Stimulated activated naive CD8-positive, alpha-beta T cell treated with anti-CD3 and anti-CD28 coated beads, Interleukin-15, Interleukin-2, amounts not matched to agents 100 U/mL and 50 U/mL, for 24 hours (primary cell): ENCODE measurements around the gene ST3GAL3.

Source experiments
- ATAC-seq: fragments of 150-1000 bp; cut with Tn5 transposase; one replicate; pipeline ENCODE4 v1.10.0; 2021
- DNase-seq: peaks from one replicate; pipeline ENCODE4 v3.0.0; 2021

Gene ST3GAL3

DNA sequence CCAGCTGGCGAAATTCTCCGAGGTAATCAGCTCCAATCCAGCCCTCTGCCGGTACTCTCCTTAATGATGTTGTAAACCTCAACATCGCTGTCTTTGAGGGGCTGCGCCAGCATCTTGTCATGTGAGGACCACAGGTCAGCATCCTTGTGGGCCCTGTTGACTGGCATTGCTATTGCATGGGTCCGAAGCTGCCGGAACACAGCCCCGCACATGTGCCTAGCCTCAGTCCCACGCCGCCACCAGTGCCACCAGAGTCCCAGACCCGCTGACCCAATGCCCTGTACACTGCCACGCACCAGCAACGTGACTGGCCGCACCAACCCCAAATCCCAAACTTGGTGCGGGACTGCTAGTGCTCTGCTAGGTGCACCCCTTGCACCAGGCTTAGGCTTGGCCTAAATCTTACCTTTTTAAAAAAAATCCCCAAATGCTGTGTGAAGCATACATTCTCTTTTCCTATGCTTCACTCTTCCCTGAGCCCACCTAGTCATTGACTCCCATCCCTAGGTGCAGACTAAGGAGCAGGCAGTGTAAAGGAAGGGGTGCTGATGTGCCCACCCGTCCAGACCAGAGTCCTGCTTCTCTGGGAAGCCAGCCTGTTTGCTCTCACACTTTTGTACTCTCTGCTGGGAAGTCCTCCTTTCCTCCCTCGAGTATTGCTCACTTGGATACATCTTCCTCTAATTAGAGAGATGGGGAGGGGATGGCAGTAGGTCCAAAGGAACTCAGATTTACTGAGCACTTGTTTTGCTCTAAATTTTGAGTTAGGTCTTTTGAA, 144.4 kb downstream of the ST3GAL3 start:
- DNase-seq (no peak), ATAC-seq (no peak)

GRCh38 chr1:43853161-43853921, 146.0 kb downstream of the ST3GAL3 start:
- DNase-seq (peak; percentile 24), ATAC-seq (no peak)

GRCh38 chr1:43854473-43854872, 147.1 kb downstream of the ST3GAL3 start:
- DNase-seq (no peak), ATAC-seq (no peak)

DNA sequence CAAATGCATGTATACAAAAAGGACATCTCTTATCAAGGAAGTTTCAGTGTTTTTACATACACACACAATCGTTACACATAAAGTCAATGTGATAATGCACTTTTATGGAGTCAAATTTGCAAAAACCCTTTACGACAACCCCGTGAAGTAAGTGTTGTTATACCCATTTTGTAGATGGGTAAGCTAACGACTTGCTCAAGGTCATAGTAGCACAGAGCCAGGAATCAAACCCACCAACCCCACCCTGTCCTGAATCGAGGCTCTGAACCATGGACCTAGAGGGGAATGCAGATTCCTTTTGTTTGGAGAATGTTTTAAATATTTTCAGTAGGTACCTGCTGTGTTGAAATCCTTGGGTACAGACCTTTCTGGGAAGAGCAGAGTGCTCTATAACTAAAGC, 148.9 kb downstream of the ST3GAL3 start:
- ATAC-seq (no peak), DNase-seq (no peak)

GRCh38 chr1:43857163-43857562, 149.8 kb downstream of the ST3GAL3 start:
- DNase-seq = no peak
- no peak for ATAC-seq

- DNase-seq = no peak
- no peak for ATAC-seq
Observed at GRCh38 chr1:43858324-43858723, 151.0 kb downstream of the ST3GAL3 start.

GRCh38 chr1:43861337-43861736, 154.0 kb downstream of the ST3GAL3 start:
- DNase-seq (no peak), ATAC-seq (no peak)

DNA sequence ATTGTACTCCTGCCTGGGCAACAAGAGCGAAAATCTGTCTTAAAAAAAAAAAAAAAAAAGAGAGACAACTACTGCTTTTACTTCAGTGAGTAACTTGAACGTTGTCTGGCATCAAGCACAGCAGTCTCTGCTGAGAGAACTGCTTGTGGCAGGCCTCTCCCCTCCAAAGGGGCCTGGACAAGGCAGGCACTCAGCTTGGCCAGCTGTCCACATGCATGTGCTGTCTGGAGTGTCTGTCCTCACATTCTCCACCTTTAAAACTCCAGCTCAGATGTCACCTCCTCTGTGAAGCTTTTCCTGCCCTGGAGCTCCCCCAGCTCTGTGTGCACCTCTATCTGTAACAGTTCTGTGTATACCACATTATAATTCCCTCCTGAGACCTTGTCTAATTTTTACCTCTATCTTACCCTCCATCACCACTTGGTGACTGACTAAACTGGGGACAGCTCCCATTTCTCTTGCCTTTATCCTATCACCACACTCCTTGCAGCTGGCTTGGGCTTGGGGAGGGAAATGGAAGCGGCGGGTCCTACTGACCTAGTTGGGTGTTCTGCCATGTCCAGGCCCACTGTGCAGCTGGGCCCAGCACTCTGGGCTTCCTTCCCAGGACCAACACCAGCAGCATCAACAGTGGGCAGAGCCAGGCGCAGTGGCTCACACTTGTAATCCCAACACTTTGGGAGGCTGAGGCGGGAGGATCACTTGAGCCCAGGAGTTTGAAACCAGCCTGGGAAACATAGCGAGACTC, 154.8 kb downstream of the ST3GAL3 start:
- DNase-seq (no peak), ATAC-seq (no peak)

- ATAC-seq = peak; percentile 56
- DNase-seq = no peak
Observed at GRCh38 chr1:43864111-43865045, 157.0 kb downstream of the ST3GAL3 start.

GRCh38 chr1:43866201-43866600, 158.9 kb downstream of the ST3GAL3 start:
- ATAC-seq (no peak), DNase-seq (no peak)

- DNase-seq = no peak
Observed at GRCh38 chr1:43867976-43868740, 160.8 kb downstream of the ST3GAL3 start.

GRCh38 chr1:43868741-43869067, 161.4 kb downstream of the ST3GAL3 start:
- no peak for DNase-seq

More at GRCh38 chr1:43867976-43868740, 160.8 kb downstream of the ST3GAL3 start:
- ATAC-seq = peak; percentile 26

GRCh38 chr1:43870306-43870705, 163.0 kb downstream of the ST3GAL3 start:
- ATAC-seq (no peak), DNase-seq (no peak)

More at GRCh38 chr1:43868741-43869067, 161.4 kb downstream of the ST3GAL3 start:
- ATAC-seq = no peak

- DNase-seq = no peak
- no peak for ATAC-seq
Observed at GRCh38 chr1:43871181-43871910, 164.0 kb downstream of the ST3GAL3 start.

DNA sequence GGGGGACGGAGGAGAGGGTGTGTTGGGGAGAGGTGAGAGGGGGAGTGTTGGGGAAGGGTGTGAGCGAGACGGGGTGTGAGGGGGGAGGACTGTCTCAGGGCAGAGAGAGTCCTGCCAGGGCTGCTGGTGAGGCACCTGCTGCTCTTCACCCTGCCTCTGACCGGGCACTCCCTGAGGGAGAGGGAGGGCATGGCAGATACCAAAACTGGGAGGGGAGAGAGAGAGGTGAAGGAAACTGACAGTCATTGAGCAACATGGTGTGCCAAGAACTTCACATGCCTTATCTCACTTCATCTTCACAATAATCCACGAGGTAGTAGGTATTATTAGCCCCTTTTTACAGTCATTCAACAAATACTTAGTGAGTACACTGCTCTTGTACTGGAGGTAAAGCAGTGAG, 164.9 kb downstream of the ST3GAL3 start:
- no peak for ATAC-seq
- no peak for DNase-seq

- ATAC-seq (no peak), DNase-seq (no peak)
Observed at GRCh38 chr1:43873851-43874250, 166.5 kb downstream of the ST3GAL3 start.

- DNase-seq (no peak), ATAC-seq (no peak)
Observed at GRCh38 chr1:43874716-43875115, 167.4 kb downstream of the ST3GAL3 start.

- no peak for ATAC-seq
- no peak for DNase-seq
Observed at GRCh38 chr1:43875331-43875730, 168.0 kb downstream of the ST3GAL3 start.

GRCh38 chr1:43877101-43877500, 169.8 kb downstream of the ST3GAL3 start:
- ATAC-seq = no peak
- DNase-seq = no peak

GRCh38 chr1:43878440-43878839, 171.1 kb downstream of the ST3GAL3 start:
- no peak for ATAC-seq
- DNase-seq = no peak
